ENCODE results near the gene EEFSEC. TPM values are rescaled to one million over a fixed set of nuclear protein-coding genes. Genes with fewer than 3 reads are reported as not detected.

EEFSEC gene
- total and polyA plus RNA-seq, 2 of the 8 experiments (the other 6 are each of a cell fraction or from before 2014, with no cell fraction given): 13.1 to 19.8 TPM

GRCh38 chr3:128247666-128248409, 94.6 kb downstream of the EEFSEC start (continued):
- TF ChIP-seq RAD21 (IDR thresholded peaks at IDR 0.05 in 1 of 2, conservative IDR thresholded peaks at IDR 0.05 in 1 of 2; ENCODE audit: low read depth in 2 of 2, low read length in 2 of 2) (no peak), SIRT6 (IDR thresholded peaks at IDR 0.05; ENCODE audit: low read length) (no peak), SAP30 (IDR thresholded peaks at IDR 0.05; ENCODE audit: insufficient read depth, insufficient replicate concordance, low read length) (no peak)
